ENCODE results near the gene OR6S1.
A peak's percentile ranks its signal among the peaks of the same experiment; 100 is the strongest.
"Not testable (repeated sequence)": the region's sequence is repeated elsewhere in the genome, so short reads cannot be mapped to it uniquely, and the experiment has no call there.

Gene OR6S1

DNA sequence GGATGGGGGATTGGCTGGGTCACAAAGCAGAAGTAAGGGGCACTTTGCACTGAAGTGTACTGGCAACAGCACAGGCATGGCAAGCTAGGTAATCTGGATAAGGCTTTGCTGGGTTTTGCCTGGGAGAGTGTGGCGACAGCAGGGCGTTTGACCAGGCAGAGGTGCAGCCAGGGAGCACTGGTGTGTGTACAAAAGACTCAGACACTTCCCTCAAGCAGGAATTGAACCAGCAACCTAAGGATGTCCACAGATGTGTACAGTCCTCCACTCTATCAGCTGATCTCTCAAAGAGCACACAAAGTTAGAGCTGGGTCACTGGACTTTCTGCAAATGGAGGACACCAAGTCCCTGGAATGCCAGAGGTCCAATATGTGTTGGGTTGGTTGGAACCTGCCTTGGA, 27.5 kb upstream of the OR6S1 start:
- no peak for DNase-seq (ENCODE audit: low spot score)

DNA sequence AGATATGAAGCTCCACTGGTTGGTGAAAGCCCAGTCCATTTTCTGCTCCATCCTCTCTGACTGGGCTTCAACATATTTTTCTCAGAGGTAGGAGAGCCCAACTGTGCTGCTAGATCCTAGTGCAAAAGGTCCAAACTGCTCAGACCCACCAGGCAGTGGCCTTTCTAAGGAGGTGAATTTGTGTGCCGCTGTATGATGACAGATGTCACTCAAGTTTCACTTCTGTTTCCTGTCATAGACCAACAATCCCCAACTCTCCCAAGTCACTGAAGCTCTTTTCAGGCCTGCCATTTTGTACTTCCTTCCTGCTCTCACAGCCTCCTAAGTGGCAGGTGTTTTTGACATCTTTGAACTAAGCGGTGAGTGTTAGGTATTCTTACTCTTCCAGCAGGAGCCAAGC, 26.5 kb upstream of the OR6S1 start:
- no peak for DNase-seq (ENCODE audit: low spot score)

DNA sequence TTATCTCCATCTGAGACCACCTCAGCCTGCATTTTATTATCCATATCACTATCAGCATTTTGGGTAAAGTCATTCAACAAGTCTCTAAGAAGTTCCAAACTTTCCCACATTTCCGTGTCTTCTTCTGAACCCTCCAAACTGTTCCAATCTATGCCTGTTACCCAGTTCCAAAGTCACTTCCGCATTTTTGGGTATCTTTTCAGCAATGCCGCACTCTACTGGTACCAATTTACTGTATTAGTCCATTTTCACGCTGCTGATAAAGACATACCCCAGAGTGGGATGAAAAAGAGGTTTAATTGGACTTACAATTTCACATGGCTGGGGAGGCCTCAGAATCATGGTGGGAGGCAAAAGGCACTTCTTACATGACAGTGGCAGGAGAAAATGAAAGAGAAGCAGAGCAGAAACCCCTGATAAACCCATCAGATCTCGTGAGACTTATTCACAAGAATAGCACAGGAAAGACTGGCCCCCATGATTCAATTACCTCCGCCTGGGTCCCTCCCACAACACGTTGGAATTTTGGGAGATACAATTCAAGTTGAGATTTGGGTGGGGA, 25.0 kb upstream of the OR6S1 start:
- DNase-seq (ENCODE audit: low spot score) = not testable (repeated sequence)

DNA sequence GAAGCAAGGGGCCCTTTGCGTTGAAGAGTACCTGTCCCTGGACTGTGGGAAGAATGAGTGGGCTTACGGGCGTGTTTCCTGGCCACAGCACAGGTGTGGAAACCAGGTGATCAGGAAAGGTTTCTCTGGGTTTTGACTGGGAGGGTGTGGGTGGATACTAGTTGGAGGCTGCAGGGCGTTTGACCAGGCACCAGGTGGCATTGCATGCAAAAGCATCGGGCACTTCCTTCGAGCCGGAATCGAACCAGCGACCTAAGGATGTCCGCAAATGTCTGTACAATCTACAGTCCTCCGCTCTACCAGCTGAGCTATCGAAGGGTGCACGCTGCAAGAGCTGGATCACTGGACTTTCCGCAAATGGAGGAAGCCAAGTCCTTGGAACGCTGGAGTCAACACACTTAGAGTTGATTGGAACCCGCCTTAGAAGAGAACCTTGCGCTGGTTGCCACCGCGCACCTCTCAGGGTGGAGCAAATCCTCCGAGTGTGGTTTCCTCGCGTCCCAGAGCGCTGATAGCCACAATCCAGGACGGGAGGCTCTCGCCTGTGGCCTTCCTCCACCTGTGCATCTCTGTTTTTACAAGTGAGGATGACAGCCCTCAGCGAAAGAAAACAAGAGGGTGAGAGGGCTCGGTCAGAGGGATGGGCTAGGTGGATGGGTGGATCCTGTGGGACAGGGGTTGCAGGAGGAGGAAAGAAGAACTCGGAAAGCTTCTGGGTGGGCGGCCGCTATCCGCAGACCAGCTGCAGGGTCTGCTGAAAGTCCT, 21.7 kb upstream of the OR6S1 start:
- peak; percentile 46 for DNase-seq (ENCODE audit: low spot score)

DNA sequence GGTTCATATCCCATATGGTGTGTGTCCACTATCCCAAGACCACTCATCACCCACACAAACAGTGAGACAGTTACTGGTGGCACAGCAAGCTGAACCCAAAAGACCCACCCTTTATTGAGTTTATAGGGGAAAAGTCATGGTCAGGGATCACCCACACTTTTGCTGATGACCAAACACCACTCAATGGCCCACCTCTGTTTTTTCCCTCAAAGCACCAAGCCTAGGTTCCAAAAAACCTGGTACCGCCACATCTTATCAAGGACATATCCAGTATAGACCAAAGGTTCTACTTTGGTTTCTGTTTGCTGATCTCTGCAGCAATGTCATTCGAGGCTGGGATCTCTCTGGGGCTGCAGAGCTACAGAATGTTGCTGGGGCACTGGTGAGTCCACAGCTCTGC, 19.7 kb upstream of the OR6S1 start:
- no peak for DNase-seq (ENCODE audit: low spot score)

DNA sequence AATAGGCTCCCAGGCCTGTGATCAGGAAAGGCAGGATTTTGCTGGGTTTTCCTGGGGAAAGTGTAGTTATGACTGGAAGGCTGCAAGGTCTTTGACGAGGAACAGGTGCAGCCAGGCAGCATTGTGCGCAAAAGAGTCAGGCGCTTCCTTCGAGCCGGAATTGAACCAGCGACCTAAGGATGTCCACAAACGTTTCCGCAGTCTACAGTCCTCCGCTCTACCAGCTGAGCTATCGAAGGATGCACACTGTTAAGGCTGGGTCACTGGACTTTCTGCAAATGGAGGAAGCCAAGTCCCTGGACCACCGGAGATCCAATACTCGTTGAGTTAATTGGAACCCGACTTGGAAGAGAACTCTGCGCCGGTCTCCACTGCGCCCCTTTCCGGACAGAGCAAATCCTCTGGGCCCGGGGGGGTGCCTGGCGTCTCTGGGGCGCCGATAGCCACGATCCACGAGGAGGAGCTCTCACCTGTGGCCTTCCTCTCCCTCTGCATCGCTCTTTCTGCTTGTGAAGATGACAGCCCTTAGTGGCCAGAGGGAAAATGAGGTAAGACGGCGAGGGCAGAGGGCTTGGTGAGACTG, 18.4 kb upstream of the OR6S1 start:
- DNase-seq (ENCODE audit: low spot score) = no peak

DNA sequence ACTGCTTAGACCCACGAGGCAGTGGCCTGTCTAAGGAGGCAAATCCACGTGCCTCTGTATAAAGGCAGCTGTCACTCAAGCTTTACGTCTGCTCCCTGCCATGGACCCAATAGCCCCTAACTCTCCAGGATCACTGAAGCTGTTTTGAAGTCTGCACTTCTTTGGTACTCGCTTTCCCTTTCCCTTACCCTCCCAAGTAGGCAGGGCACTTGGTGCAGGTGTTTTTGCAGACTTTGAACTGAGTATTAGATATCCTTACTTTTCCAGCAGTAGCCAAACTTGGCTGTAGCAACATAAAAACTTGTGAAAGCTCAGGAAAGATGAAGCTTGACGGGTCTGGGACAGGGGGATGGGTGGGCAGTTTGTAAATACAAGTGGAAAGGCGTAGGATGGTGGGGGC, 17.8 kb upstream of the OR6S1 start:
- DNase-seq (ENCODE audit: low spot score) = no peak

DNA sequence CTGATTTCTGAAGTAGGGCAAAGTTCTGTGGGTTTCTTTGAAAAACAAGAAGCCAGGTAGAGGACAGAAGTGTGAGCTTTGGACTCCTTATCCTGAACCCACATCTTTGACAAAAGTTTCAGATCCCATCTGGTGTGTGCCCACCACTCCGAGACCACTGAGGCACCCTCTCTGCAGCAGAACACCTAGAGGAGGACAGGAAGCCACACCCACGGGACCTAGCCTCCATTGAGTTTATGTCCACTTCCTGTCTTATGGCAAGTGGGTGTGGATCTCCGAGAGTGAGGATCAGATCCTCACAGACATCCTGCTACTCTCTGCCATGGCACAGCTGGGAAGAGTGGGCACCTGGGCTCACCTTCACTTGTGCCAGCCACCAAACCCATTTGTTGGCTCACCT, 16.8 kb upstream of the OR6S1 start:
- DNase-seq (ENCODE audit: low spot score) = no peak

DNA sequence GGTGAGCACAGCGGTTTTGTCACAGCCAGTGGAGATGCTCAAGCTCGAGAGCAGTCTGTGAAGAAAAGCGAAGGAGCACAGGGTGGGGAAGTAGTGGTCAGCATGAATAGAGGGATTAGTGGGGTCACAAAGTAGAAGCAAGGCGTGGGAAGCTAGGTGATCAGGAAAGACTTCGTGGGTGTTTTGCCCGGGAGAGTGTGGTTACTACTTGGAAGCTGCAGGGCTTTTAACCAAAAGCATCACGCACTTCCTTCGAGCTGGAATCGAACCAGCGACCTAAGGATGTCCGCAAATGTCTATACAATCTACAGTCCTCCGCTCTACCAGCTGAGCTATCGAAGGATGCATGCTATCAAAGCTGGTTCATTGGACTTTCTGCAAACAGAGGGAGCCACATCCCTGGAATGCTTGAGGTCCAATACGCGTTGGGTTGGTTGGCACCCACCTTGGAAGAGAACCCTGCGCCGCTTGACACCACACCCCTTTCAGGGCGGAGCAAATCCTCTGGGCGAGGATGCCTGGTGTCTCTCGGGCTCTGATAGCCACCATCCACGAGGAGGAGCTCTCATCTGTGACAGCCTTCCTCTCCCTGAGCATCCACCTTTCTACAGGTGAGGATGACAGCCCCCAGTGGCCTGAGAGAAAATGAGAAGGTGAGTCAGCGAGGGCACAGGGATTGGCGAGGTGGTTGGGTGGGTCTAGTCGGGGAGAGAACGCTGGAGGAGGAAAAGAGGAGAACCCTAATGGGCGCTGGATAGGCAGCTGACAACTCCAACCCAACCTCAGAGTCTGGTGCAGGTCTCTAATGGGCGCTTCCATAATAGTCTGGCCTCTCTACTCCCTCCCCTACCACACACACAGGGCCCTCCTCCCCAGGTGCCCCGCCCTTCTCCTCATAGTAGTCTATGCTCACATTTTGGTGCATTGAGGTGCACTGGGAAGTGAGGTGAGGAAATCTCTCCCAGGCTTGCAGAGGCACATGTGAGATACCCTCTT, 16.0 kb upstream of the OR6S1 start:
- DNase-seq (ENCODE audit: low spot score) = no peak

DNA sequence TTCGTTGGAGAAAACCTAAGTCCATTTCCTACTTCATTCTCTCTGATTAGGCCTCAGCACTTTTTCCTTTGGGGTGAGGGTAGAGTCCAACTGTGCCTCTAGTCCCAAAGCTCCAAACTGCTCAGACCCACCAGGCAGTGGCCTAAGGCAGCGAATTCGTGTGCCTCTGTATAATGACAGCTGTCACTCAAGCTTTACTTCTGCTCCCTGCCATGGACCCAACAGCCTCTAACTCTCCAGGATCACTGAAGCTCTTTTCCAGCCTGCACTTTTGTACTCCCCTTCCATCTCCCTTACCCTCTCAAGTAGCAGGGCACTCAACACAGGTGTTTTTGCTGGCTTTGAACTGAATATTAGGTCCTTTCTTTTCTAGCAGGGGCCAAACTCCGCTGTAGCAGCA, 14.8 kb upstream of the OR6S1 start:
- no peak for DNase-seq (ENCODE audit: low spot score)

DNA sequence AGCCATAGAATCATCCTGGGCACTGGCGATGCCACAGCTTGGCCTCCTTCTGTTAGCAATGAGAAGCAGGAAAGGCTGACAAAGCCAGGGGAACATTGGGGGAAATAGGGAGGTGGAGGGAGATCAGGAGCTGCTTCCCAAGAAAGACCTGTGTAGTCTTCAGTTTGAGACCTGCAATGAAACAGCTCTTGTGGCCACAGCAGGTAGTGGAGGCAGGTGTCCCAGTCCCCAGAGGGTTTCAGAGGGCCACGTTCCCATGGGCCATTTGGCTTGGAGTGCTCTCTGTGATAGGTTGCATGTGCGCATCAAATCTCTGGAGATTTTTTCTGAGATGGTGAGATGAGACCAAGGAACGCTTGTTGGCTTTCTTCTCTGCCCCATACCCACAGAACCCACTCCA, 14.4 kb upstream of the OR6S1 start:
- no peak for DNase-seq (ENCODE audit: low spot score)

DNA sequence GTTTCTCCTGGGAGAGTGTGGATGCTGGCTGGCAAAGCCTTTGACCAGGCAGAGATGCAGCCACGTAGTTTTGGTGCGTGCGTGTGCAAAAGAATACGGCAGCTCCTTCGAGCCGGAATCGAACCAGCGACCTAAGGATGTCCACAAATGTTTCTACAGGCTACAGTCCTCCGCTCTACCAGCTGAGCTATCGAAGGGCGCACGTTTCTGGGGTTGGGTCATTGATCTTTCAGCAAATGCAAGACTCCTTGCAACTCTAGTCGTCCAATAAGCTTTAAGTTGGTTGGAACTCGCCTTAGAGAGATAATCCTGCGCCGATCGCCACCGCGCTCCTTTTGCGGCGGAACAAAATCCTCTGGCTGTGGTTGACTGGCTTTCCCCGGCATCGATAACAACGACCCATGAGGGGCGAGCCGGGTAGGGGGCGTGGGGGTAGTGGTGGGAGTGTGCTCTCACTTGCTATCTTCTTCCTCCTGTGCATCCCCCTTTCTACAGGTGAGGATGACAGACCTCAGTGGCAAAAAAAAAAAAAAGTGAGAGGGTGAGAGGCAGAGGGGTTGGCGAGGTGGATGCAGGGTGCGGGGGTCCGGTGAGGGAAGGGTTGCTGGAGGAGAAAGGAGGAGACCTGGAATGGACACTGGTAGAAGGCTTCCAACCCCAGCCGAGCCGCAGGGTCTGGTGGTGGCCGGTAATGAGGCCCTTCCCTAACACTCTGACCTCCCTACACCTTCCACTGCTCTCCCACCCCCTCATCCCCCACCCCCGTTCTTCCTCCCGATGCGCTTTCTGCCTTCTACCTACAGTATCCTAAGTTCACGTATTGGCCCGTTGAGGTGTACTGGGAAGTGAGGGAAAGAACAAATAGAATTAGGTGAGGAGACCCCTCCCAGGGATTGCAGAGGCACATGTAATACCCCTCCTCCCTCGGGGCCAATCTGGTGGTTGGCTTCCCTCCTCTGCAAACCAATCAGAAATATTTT, 11.8 kb upstream of the OR6S1 start:
- no peak for DNase-seq (ENCODE audit: low spot score)

DNA sequence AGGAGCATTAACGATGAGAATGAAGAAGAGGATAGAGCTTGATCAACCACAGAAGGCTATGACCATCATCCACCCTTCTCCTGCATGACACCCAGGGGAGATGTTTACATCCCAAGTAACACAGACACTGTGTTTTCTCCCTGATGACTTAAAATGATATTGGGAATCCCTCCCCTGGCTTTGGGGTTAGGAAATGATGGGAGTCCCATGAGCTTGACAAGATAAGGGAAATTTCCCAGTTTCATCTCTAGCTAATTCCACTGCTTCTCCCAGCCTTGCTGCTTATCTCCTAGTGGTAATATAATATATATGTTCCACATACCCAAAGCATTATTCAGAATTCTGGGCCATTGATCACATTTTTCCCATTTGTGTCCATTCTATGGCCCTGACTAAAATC, 4.0 kb upstream of the OR6S1 start:
- no peak for DNase-seq (ENCODE audit: low spot score)

DNA sequence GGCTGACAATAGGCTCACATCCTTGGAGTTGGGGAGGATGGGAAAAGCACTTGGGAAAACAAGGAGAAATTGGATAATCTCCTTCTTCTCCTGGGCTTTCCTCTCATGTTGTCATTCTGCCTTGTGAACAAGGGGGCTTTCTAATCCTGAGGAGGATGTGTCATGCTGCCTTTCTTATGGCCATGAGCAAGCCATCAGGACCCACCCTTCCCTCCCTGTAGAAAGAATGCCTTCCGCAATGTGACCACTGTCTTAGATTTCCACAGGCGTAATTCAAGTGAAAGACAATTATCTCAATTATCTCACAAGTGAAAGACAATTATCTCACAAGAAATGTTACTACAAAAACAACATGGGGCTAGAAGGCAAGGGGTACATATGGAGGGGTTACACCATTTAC, 3.0 kb upstream of the OR6S1 start:
- no peak for DNase-seq (ENCODE audit: low spot score)

DNA sequence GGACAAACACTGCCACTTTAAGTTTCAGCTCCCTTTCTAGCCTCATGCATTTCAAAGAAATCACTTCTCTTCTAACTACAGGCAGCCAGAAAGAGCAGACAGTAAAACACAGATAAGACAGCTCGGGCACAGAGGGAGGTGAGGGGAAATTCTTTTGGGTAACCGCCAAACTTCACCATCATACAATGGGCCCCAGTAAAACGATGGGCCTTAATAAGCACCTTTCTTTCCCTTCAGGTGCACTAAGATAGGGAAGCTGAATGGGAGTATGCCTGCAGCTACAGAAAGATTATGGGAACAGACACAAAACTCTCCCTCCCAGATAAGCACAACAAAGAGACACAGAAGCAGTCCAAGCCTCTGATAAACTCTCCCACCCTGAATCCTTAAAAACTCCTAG, 1.3 kb upstream of the OR6S1 start:
- DNase-seq (ENCODE audit: low spot score) = not testable (repeated sequence)

DNA sequence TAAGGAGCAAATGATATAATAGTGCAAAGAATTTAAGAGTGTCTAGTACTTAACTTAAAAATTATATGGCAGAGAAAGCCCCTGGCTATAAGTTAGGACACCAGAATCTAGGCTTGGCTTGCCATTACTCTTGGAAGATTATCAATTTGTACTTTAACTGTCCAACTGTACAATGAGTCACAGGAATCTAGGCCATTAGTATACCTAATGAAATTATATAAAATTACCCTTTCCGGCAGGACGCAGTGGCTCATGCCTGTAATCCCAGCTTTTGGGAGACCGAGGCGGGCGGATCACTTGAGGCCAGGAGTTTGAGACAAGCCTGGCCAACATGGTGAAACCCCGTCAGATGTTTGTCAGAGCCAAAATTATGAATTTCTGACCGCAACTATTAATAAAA, 691 bp upstream of the OR6S1 start:
- DNase-seq (ENCODE audit: low spot score) = no peak

DNA sequence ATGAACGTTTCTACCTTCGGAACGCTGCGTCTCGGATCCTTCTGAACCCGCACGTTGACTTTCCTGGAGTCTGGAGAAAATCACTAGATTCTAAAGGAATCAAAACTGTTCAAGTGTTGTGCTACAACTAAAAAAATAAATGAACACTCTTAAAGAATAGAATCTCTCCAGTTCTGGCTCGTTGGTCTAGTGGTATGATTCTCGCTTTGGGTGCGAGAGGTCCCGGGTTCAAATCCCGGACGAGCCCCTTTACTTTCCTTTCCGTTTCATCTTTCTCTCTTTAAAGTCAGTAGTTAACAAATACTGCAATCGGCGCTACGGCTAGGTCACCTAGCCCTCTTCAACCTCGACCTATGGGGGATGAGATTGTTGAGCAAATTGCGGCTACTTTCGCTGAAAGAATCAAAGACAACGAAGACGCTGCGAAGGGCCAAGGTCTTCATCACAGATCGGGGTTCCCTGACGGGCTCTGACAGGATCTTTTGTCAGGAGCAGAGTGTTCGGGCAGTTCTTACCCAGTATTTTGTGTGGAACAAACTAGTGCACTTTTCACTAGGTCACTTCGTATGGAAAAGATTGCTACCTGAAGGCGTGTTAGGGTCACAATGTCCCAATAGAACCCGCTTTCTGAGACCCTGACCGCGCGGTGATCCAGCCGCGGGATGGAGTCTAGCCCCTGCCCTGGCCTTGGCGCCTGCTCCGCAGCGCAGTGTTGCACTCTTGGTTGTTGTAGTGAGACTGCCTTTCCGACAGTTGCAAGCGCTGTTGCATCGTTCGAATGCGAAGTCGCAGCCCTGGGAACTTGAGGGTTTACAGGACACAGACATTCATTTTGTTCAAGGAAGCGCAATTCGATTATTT, 8.4 kb downstream of the OR6S1 start:
- DNase-seq (ENCODE audit: low spot score) = peak; percentile 64

DNA sequence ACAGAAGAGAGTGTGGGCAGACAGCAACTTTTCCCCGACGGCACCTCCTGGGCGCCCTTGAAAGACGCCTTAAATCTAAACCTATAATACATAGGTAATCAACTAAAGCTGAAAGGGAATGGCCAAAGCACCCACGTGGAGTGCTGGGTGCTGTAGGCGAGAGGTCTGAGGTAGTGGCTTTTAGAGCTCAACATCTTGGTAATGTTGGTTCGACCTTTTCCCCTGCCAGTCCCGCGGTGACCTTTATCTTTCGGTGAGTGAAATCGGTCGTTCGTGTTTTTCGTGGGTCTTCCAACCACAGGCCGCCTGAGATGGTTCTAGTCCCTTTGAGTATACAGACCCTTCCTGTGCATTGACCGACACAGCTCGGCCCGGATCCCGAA, 9.1 kb downstream of the OR6S1 start:
- DNase-seq (ENCODE audit: low spot score) = no peak

DNA sequence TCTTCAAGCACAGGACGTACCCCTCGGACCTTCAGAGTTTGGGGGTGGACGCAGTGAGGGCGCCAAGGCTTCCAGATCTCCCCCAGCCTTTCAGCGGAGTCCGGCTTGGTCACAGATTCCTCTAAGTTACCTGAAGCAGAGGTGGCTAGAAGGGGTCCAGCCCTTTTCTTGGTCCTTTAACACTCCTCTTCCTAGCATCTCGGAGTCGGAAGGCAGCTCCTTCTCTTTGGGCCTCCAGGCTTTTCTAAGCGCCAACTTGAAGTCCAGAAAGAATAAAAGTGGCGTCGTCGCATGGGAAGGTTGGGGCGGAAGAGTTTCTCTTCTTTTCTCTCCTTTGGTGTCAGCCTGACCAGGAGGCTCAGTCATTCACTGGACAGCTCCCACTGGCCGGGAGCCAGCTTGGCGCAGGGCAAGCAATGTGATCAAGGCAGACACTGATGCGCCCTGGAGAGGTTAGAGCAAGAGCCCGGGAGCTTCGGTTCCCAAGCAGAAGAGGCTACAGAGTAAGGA, 9.6 kb downstream of the OR6S1 start:
- DNase-seq (ENCODE audit: low spot score) = no peak

All from putamen (tissue), 1 donor.